ENCODE results near the gene SIX6. TPM values are rescaled to one million over a fixed set of nuclear protein-coding genes. Genes with fewer than 3 reads are reported as not detected.
"Not testable (repeated sequence)": the region's sequence is repeated elsewhere in the genome, so short reads cannot be mapped to it uniquely, and the experiment has no call there.

SIX6 gene
- not detected for total RNA-seq
- not detected for polyA plus RNA-seq

- intact Hi-C loops (cut with micrococcal nuclease): no loop called here
- H3K27ac Mint-ChIP-seq: no peak within 1 kb of the TSS
Observed at GRCh38 chr14:60508707-60509437, at the start of gene SIX6. SIX6 (plus strand) TSS chr14:60509146; CDS start chr14:60509399, 253 bp downstream.

GRCh38 chr14:60480248-60480647, 28.7 kb upstream of the SIX6 start:
- CTCF ChIA-PET (ENCODE audit: partially characterized antibody); H3K4me3 ChIP-seq (ENCODE audit: low read length in 2 of 2); H3K27ac Mint-ChIP-seq; H3K9me3 ChIP-seq (ENCODE audit: control insufficient read depth in 1 of 2, low read length in 2 of 2); POLR2A ChIA-PET (ENCODE audit: partially characterized antibody); H3K36me3 Mint-ChIP-seq; H3K27me3 ChIP-seq (ENCODE audit: insufficient read depth, low read length); H3K4me3 Mint-ChIP-seq; H3K36me3 ChIP-seq (ENCODE audit: insufficient read depth, low read length); H3K4me1 ChIP-seq (ENCODE audit: insufficient read depth, low read length); H3K27ac ChIP-seq (ENCODE audit: low read depth, low read length); DNase-seq; H3K4me1 Mint-ChIP-seq: not testable (repeated sequence)
- Mint-ChIP-seq H3K9me3 (peaks cover 3 to 26% (median 15%) of the 10 kb centered on the region in 8 donors), H3K27me3 (peaks cover 11 to 13% of the 10 kb centered on the region in 2 donors)
- intact Hi-C loops (cut with micrococcal nuclease): loop anchor here (10.0 kb wide), 1 partner anchor 155 kb away; no protein-coding TSS in a partner anchor

More at GRCh38 chr14:60508707-60509437, at the start of gene SIX6:
- Histone ChIP-seq H3K27ac (ENCODE audit: low read depth, low read length) (no peak within 1 kb of the TSS), H3K4me1 (ENCODE audit: insufficient read depth, low read length) (peaks cover 10% of the 10 kb centered on the region), H3K4me3 (ENCODE audit: low read length in 2 of 2) (no peak within 1 kb of the TSS), H3K9me3 (ENCODE audit: control insufficient read depth in 1 of 2, low read length in 2 of 2) (no peaks in the 10 kb centered on the region), H3K27me3 (ENCODE audit: insufficient read depth, low read length) (peaks cover 56% of the 10 kb centered on the region), H3K36me3 (ENCODE audit: insufficient read depth, low read length) (no peaks in the 10 kb centered on the region)
- Mint-ChIP-seq H3K4me3 (peak within 1 kb of the TSS in 7 of 8 donors; percentile 7 to 60 (median 39)), H3K36me3 (no peaks in the 10 kb centered on the region), H3K9me3 (peaks cover 0 to 14% (median 4%) of the 10 kb centered on the region in 8 donors), H3K27me3 (peaks cover 52 to 59% of the 10 kb centered on the region in 2 donors), H3K4me1 (peaks cover 6 to 31% (median 21%) of the 10 kb centered on the region in 4 donors)
- ChIA-PET POLR2A (ENCODE audit: partially characterized antibody) (no interaction called here), CTCF (ENCODE audit: partially characterized antibody) (no interaction called here)
- DNase-seq: no peak

GRCh38 chr14:60482743-60483142, 26.2 kb upstream of the SIX6 start:
- intact Hi-C loops (cut with micrococcal nuclease): loop anchor here (10.0 kb wide), 1 partner anchor 158 kb away; no protein-coding TSS in a partner anchor
- POLR2A ChIA-PET (ENCODE audit: partially characterized antibody): no interaction called here
- Histone ChIP-seq H3K9me3 (ENCODE audit: control insufficient read depth in 1 of 2, low read length in 2 of 2) (no peaks in the 10 kb centered on the region), H3K36me3 (ENCODE audit: insufficient read depth, low read length) (no peaks in the 10 kb centered on the region), H3K27ac (ENCODE audit: low read depth, low read length) (no peak overlapping the region), H3K4me3 (ENCODE audit: low read length in 2 of 2) (no peak overlapping the region), H3K4me1 (ENCODE audit: insufficient read depth, low read length) (no peaks in the 10 kb centered on the region), H3K27me3 (ENCODE audit: insufficient read depth, low read length) (peaks cover 12% of the 10 kb centered on the region)
- Mint-ChIP-seq H3K27me3 (peaks cover 13 to 19% of the 10 kb centered on the region in 2 donors), H3K36me3 (peaks cover 0 to 4% of the 10 kb centered on the region in 2 donors), H3K4me3 (no peak overlapping the region), H3K4me1 (peaks cover 0 to 2% (median under 1%) of the 10 kb centered on the region in 4 donors), H3K9me3 (peaks cover 3 to 26% (median 16%) of the 10 kb centered on the region in 8 donors), H3K27ac (no peak overlapping the region)
- no peak for DNase-seq
- CTCF ChIA-PET (ENCODE audit: partially characterized antibody): no interaction called here

- POLR2A ChIA-PET (ENCODE audit: partially characterized antibody): no interaction called here
- CTCF ChIA-PET (ENCODE audit: partially characterized antibody): no interaction called here
- intact Hi-C loops (cut with micrococcal nuclease): loop anchor here (10.0 kb wide), 1 partner anchor 160 kb away; no protein-coding TSS in a partner anchor
- H3K4me3 ChIP-seq (ENCODE audit: low read length in 2 of 2): no peak overlapping the region
- H3K9me3 ChIP-seq (ENCODE audit: control insufficient read depth in 1 of 2, low read length in 2 of 2): no peaks in the 10 kb centered on the region
- Mint-ChIP-seq H3K27ac (no peak overlapping the region), H3K4me3 (peak overlapping the region in 4 of 8 donors; percentile 7 to 52 (median 40)), H3K27me3 (peaks cover 13 to 16% of the 10 kb centered on the region in 2 donors), H3K9me3 (peaks cover 3 to 20% (median 11%) of the 10 kb centered on the region in 8 donors), H3K36me3 (peaks cover 0 to 4% of the 10 kb centered on the region in 2 donors), H3K4me1 (peaks cover 0 to 2% (median under 1%) of the 10 kb centered on the region in 4 donors)
- H3K27me3 ChIP-seq (ENCODE audit: insufficient read depth, low read length): peaks cover 12% of the 10 kb centered on the region
- H3K36me3 ChIP-seq (ENCODE audit: insufficient read depth, low read length): no peaks in the 10 kb centered on the region
- no peak for DNase-seq
- no peaks in the 10 kb centered on the region for H3K4me1 ChIP-seq (ENCODE audit: insufficient read depth, low read length)
- no peak overlapping the region for H3K27ac ChIP-seq (ENCODE audit: low read depth, low read length)
Observed at GRCh38 chr14:60485057-60485597, 23.8 kb upstream of the SIX6 start.

GRCh38 chr14:60485598-60486251, 23.2 kb upstream of the SIX6 start, which contains the start of gene C14orf39:
C14orf39 (minus strand) TSS chr14:60486063; CDS start chr14:60485078, 985 bp downstream.
- Histone ChIP-seq H3K36me3 (ENCODE audit: insufficient read depth, low read length) (no peaks in the 10 kb centered on the region), H3K4me3 (ENCODE audit: low read length in 2 of 2) (no peak within 1 kb of the TSS), H3K4me1 (ENCODE audit: insufficient read depth, low read length) (no peaks in the 10 kb centered on the region), H3K9me3 (ENCODE audit: control insufficient read depth in 1 of 2, low read length in 2 of 2) (no peaks in the 10 kb centered on the region), H3K27me3 (ENCODE audit: insufficient read depth, low read length) (peaks cover 12% of the 10 kb centered on the region), H3K27ac (ENCODE audit: low read depth, low read length) (no peak within 1 kb of the TSS)
- Mint-ChIP-seq H3K36me3 (peaks cover 0 to 2% of the 10 kb centered on the region in 2 donors), H3K4me1 (peaks cover 0 to 2% (median under 1%) of the 10 kb centered on the region in 4 donors), H3K27me3 (peaks cover 15% of the 10 kb centered on the region in 2 donors), H3K4me3 (peak within 1 kb of the TSS in 4 of 8 donors; percentile 7 to 52 (median 40)), H3K27ac (no peak within 1 kb of the TSS), H3K9me3 (peaks cover 2 to 16% (median 8%) of the 10 kb centered on the region in 8 donors)
- ChIA-PET POLR2A (ENCODE audit: partially characterized antibody) (no interaction called here), CTCF (ENCODE audit: partially characterized antibody) (no interaction called here)
- no peak for DNase-seq
- intact Hi-C loops (cut with micrococcal nuclease): loop anchor here (10.0 kb wide), 1 partner anchor 161 kb away; no protein-coding TSS in a partner anchor

- Histone ChIP-seq H3K27me3 (ENCODE audit: insufficient read depth, low read length) (peaks cover 12% of the 10 kb centered on the region), H3K4me3 (ENCODE audit: low read length in 2 of 2) (no peak overlapping the region), H3K9me3 (ENCODE audit: control insufficient read depth in 1 of 2, low read length in 2 of 2) (no peaks in the 10 kb centered on the region), H3K27ac (ENCODE audit: low read depth, low read length) (no peak overlapping the region), H3K4me1 (ENCODE audit: insufficient read depth, low read length) (no peaks in the 10 kb centered on the region), H3K36me3 (ENCODE audit: insufficient read depth, low read length) (no peaks in the 10 kb centered on the region)
- Mint-ChIP-seq H3K9me3 (peaks cover 0 to 10% (median 5%) of the 10 kb centered on the region in 8 donors), H3K27me3 (peaks cover 18 to 20% of the 10 kb centered on the region in 2 donors), H3K27ac (no peak overlapping the region), H3K4me3 (no peak overlapping the region), H3K36me3 (no peaks in the 10 kb centered on the region), H3K4me1 (peaks cover 0 to 2% (median under 1%) of the 10 kb centered on the region in 4 donors)
- DNase-seq: no peak
- CTCF ChIA-PET (ENCODE audit: partially characterized antibody): no interaction called here
- POLR2A ChIA-PET (ENCODE audit: partially characterized antibody): no interaction called here
- intact Hi-C loops (cut with micrococcal nuclease): loop anchor here (10.0 kb wide), 1 partner anchor 162 kb away; no protein-coding TSS in a partner anchor
Observed at GRCh38 chr14:60487211-60487610, 21.7 kb upstream of the SIX6 start.

- Histone ChIP-seq H3K9me3 (ENCODE audit: control insufficient read depth in 1 of 2, low read length in 2 of 2) (no peaks in the 10 kb centered on the region), H3K36me3 (ENCODE audit: insufficient read depth, low read length) (no peaks in the 10 kb centered on the region), H3K4me3 (ENCODE audit: low read length in 2 of 2) (no peak overlapping the region), H3K27me3 (ENCODE audit: insufficient read depth, low read length) (peaks cover 12% of the 10 kb centered on the region), H3K27ac (ENCODE audit: low read depth, low read length) (no peak overlapping the region), H3K4me1 (ENCODE audit: insufficient read depth, low read length) (no peaks in the 10 kb centered on the region)
- Mint-ChIP-seq H3K4me1 (peaks cover 0 to 2% (median under 1%) of the 10 kb centered on the region in 4 donors), H3K27me3 (peaks cover 17 to 18% of the 10 kb centered on the region in 2 donors), H3K36me3 (no peaks in the 10 kb centered on the region), H3K9me3 (peaks cover 0 to 10% (median 5%) of the 10 kb centered on the region in 8 donors), H3K4me3 (no peak overlapping the region), H3K27ac (no peak overlapping the region)
- ChIA-PET CTCF (ENCODE audit: partially characterized antibody) (no interaction called here), POLR2A (ENCODE audit: partially characterized antibody) (no interaction called here)
- intact Hi-C loops (cut with micrococcal nuclease): loop anchor here (10.0 kb wide), 1 partner anchor 163 kb away; no protein-coding TSS in a partner anchor
- no peak for DNase-seq
Observed at GRCh38 chr14:60488175-60488574, 20.8 kb upstream of the SIX6 start.
